H1 (cell line): Measurements from ENCODE around the gene TEKTIP1. TPM values are rescaled to one million over a fixed set of nuclear protein-coding genes. Genes with fewer than 3 reads are reported as not detected.

Experiments used
- CTCF ChIA-PET: fragments of 300-600 bp; sonication (Branson Sonifier 250); formaldehyde crosslinking; loops from one replicate; lab custom pipeline; 2021; ENCODE audit not compliant: partially characterized antibody; lab: Charles Lee
- POLR2A ChIA-PET: fragments of 300-600 bp; sonication (Branson Sonifier 250); formaldehyde crosslinking; loops from one replicate; lab custom pipeline; 2021; ENCODE audit warnings: inconsistent platforms; ENCODE audit not compliant: partially characterized antibody; lab: Charles Lee
- DNase-seq, 2 experiments: peaks; one replicate each; pipeline versions ENCODE4 v3.0.0 to v3.0.0-alpha.2; 2010 to 2022; ENCODE audit warnings: low spot score in 2 of 2, low read depth in 1 of 2, mixed read lengths in 1 of 2
- FAIRE-seq: peaks from 2 replicates; lab custom pipeline; 2011; peaks lifted over from hg19 to GRCh38; lab: Jason Lieb, UNC
- H2AFZ ChIP-seq: 2 replicates; pipeline ENCODE4 v1.8.1; 2012; ENCODE audit warnings: low read length, inconsistent platforms
- H2AK5ac ChIP-seq: 2 replicates; pipeline ENCODE4 v1.6.1; 2013; ENCODE audit warnings: low read depth, low read length
- H2BK120ac ChIP-seq: replicated peaks from 2 replicates; pipeline ENCODE3; 2013; ENCODE audit warnings: low read depth, low read length, inconsistent platforms
- H2BK12ac ChIP-seq: 2 replicates; pipeline ENCODE4 v1.6.1; 2013; ENCODE audit warnings: low read depth, low read length
- H2BK15ac ChIP-seq: 2 replicates; pipeline ENCODE4 v1.6.1; 2013; ENCODE audit warnings: low read length
- H2BK20ac ChIP-seq: 2 replicates; pipeline ENCODE4 v1.6.1; 2013; ENCODE audit warnings: low read length
- H2BK5ac ChIP-seq: 2 replicates; pipeline ENCODE4 v1.6.1; 2013; ENCODE audit warnings: low read depth, low read length
- H3K14ac ChIP-seq: 2 replicates; pipeline ENCODE4 v1.6.1; 2013; ENCODE audit warnings: inconsistent platforms; ENCODE audit not compliant: insufficient read length
- H3K18ac ChIP-seq: 2 replicates; pipeline ENCODE4 v1.6.1; 2013; ENCODE audit warnings: low read length; ENCODE audit errors: extremely low read depth
- H3K23ac ChIP-seq: 2 replicates; pipeline ENCODE4 v1.6.1; 2013; ENCODE audit warnings: inconsistent platforms; ENCODE audit not compliant: insufficient read length
- H3K23me2 ChIP-seq: 2 replicates; pipeline ENCODE4 v1.6.1; 2013; ENCODE audit warnings: low read depth, low read length
- H3K27ac ChIP-seq: 2 replicates; pipeline ENCODE4 v1.6.1; 2011; ENCODE audit warnings: low read depth, low read length, inconsistent platforms
- H3K27me3 ChIP-seq, 4 experiments: replicated peaks in 1 of 4; 1 replicate in 1 of 4; 2 replicates in 3 of 4; pipeline versions ENCODE4 v1.6.1 to v1.8.1; 2011 to 2013; ENCODE audit warnings: low read length in 3 of 4, mild to moderate bottlenecking in 3 of 4, inconsistent platforms in 2 of 4, mixed read lengths in 2 of 4, moderate library complexity in 1 of 4; ENCODE audit not compliant: control insufficient read depth in 3 of 4, insufficient read depth in 3 of 4; ENCODE audit errors: extremely low read depth in 1 of 4
- H3K36me3 ChIP-seq, 4 experiments: 2 replicates each; pipeline versions ENCODE4 v1.6.1 to v1.8.1; 2011 to 2013; ENCODE audit warnings: mild to moderate bottlenecking in 4 of 4, low read length in 3 of 4, moderate library complexity in 2 of 4, control low read depth in 1 of 4, inconsistent platforms in 1 of 4; ENCODE audit not compliant: insufficient read depth in 4 of 4, control insufficient read depth in 2 of 4
- H3K4ac ChIP-seq: replicated peaks from 2 replicates; pipeline ENCODE3; 2013; ENCODE audit warnings: low read length, low read depth, mixed read lengths, inconsistent platforms; ENCODE audit not compliant: insufficient read length
- H3K4me1 ChIP-seq, 4 experiments: replicated peaks in 1 of 4; 1 replicate in 1 of 4; 2 replicates in 3 of 4; pipeline versions ENCODE4 v1.6.1 to v1.8.1; 2011 to 2013; ENCODE audit warnings: low read length in 3 of 4, inconsistent platforms in 2 of 4, mixed read lengths in 1 of 4; ENCODE audit not compliant: insufficient read depth in 4 of 4, control insufficient read depth in 3 of 4
- H3K4me2 ChIP-seq, 2 experiments: 2 replicates each; pipeline versions ENCODE4 v1.6.1 to v1.8.1; 2011 to 2013; ENCODE audit warnings: low read depth in 2 of 2, low read length in 2 of 2, control low read depth in 1 of 2, inconsistent platforms in 1 of 2, mild to moderate bottlenecking in 1 of 2; ENCODE audit not compliant: insufficient read depth in 1 of 2
- H3K4me3 ChIP-seq, 4 experiments: fragments of 200-600, 300-600 bp in 1 of 4; sonication (generic), shearing (Covaris generic), sonication (Bioruptor Twin) in 1 of 4; 2 replicates each; pipeline versions ENCODE4 v1.5.1 to v1.8.1; 2011 to 2016; ENCODE audit warnings: low read length in 4 of 4, low read depth in 3 of 4, control low read depth in 2 of 4, inconsistent platforms in 2 of 4, mild to moderate bottlenecking in 2 of 4, mixed read lengths in 1 of 4, moderate library complexity in 1 of 4; ENCODE audit not compliant: insufficient read depth in 2 of 4; ENCODE audit errors: extremely low read depth in 1 of 4
- H3K56ac ChIP-seq: replicated peaks from 2 replicates; pipeline ENCODE3; 2013; ENCODE audit warnings: low read depth, mild to moderate bottlenecking, mixed read lengths, low read length, inconsistent platforms; ENCODE audit not compliant: insufficient read length
- H3K79me1 ChIP-seq: 2 replicates; pipeline ENCODE4 v1.6.1; 2013; ENCODE audit warnings: low read depth, low read length, control low read depth
- H3K79me2 ChIP-seq, 2 experiments: 2 replicates each; pipeline versions ENCODE4 v1.6.1 to v1.8.1; 2012 to 2013; ENCODE audit warnings: low read length in 2 of 2, mild to moderate bottlenecking in 2 of 2, inconsistent platforms in 1 of 2; ENCODE audit not compliant: insufficient read depth in 2 of 2, control insufficient read depth in 1 of 2
- H3K9ac ChIP-seq, 4 experiments: replicated peaks in 1 of 4; 1 replicate in 1 of 4; 2 replicates in 3 of 4; pipeline versions ENCODE4 v1.6.1 to v1.8.1; 2011 to 2013; ENCODE audit warnings: low read depth in 3 of 4, low read length in 3 of 4, control low read depth in 2 of 4, mild to moderate bottlenecking in 2 of 4, moderate library complexity in 2 of 4, inconsistent platforms in 1 of 4; ENCODE audit errors: extremely low read depth in 1 of 4
- H3K9me3 ChIP-seq, 2 experiments: 2 replicates each; pipeline versions ENCODE4 v1.6.1 to v1.8.1; 2012 to 2013; ENCODE audit warnings: mild to moderate bottlenecking in 2 of 2, moderate library complexity in 2 of 2, control low read depth in 1 of 2, inconsistent platforms in 1 of 2, low read depth in 1 of 2, low read length in 1 of 2, mixed read lengths in 1 of 2; ENCODE audit not compliant: insufficient read depth in 2 of 2
- H4K20me1 ChIP-seq, 2 experiments: replicated peaks in 1 of 2; 2 replicates each; pipeline versions ENCODE3 to v1.8.1; 2011 to 2013; ENCODE audit warnings: inconsistent platforms in 2 of 2, low read length in 2 of 2, mild to moderate bottlenecking in 1 of 2; ENCODE audit not compliant: insufficient read depth in 2 of 2, control insufficient read depth in 1 of 2
- H4K5ac ChIP-seq: 2 replicates; pipeline ENCODE4 v1.6.1; 2013; ENCODE audit warnings: low read length, low read depth, mixed read lengths, inconsistent platforms; ENCODE audit not compliant: insufficient read length
- H4K8ac ChIP-seq: 2 replicates; pipeline ENCODE4 v1.8.0; 2013; ENCODE audit warnings: mild to moderate bottlenecking, moderate library complexity, low read length, inconsistent platforms; ENCODE audit not compliant: insufficient read depth; ENCODE audit errors: extremely low read depth
- H4K91ac ChIP-seq: replicated peaks from 2 replicates; pipeline ENCODE3; 2013; ENCODE audit warnings: low read length, mixed read lengths, inconsistent platforms; ENCODE audit not compliant: insufficient read length
- CBX8 ChIP-seq: fragments of 300-800, 300-1000 bp; sonication (generic); IDR thresholded peaks from 2 replicates; pipeline ENCODE4 v1.7.1; 2016; ENCODE audit warnings: low read depth, low read length, borderline replicate concordance
- PHF8 ChIP-seq: fragments of 200-600 bp; sonication (generic); conservative IDR thresholded peaks from 2 replicates; pipeline ENCODE4 v1.7.1; 2012; ENCODE audit warnings: low read depth, mild to moderate bottlenecking, inconsistent platforms, low read length, moderate library complexity
- WGBS, 2 experiments: shearing (Covaris generic) in 1 of 2; methylation state at CpG; one replicate each; pipeline versions ENCODE4 v1.1.6 to v1.1.7; 2013 to 2015; ENCODE audit warnings: low lambda C conversion rate in 2 of 2, mixed read lengths in 2 of 2, inconsistent platforms in 1 of 2, low coverage in 1 of 2, missing lambda C conversion rate in 1 of 2; ENCODE audit not compliant: insufficient replicate concordance in 2 of 2, insufficient coverage in 1 of 2, insufficient read length in 1 of 2; ENCODE audit errors: extremely low coverage in 1 of 2, missing lambda C conversion rate in 1 of 2; 5-methylcytosine and 5-hydroxymethylcytosine counted together
- polyA plus RNA-seq, 7 experiments: library from polyadenylated mRNA; depleted of rRNA in 3 of 7; stranded (reverse) in 5 of 7; unstranded in 2 of 7; fragments of >200 nt in 5 of 7; fragments of 200-250 nt in 2 of 7; gene quantifications; 1 replicate in 5 of 7; 2 replicates in 1 of 7; 4 replicates in 1 of 7; pipeline versions ENCODE4 v1.2.1 to v1.2.3, GENCODE V29; 2011 to 2013; ENCODE audit warnings: missing spikeins in 2 of 7, mixed read lengths in 2 of 7
- total RNA-seq: library from RNA; stranded (reverse); fragmentation: NEBNext Ultra II Directional; extraction: Animal tissue kit (Norgen Biotek cat#: 25700); gene quantifications from 2 replicates; pipeline ENCODE4 v1.2.1, GENCODE V29; 2021

Gene TEKTIP1
- total and polyA plus RNA-seq, 2 of the 8 experiments (the other 6 are each of a cell fraction or from before 2014, with no cell fraction given) = 1.1 TPM; not detected in 1

- H2BK20ac ChIP-seq = no peak overlapping the region
- no peak overlapping the region for H2AK5ac ChIP-seq
- TF ChIP-seq PHF8 (no peak), CBX8 (no peak)
- no peak overlapping the region for H3K23ac ChIP-seq
- H3K79me1 ChIP-seq = no peaks in the 10 kb centered on the region
- H3K4me2 ChIP-seq = no peak overlapping the region
- no peak for FAIRE-seq
- H2BK5ac ChIP-seq = no peak overlapping the region
- H2BK12ac ChIP-seq = no peak overlapping the region
- no peak overlapping the region for H3K4me3 ChIP-seq
- 87% methylated on average over 14 of the region's 14 CpGs; no CpG with 5 or more reads in 1 of the 2 experiments for WGBS, 2 experiments
- ChIA-PET POLR2A (interaction anchor here (1.0 to 4.3 kb wide), 4 partner anchors 9 to 15 kb away, joined by 4 to 30 read pairs (median 5); partner anchors contain the start of gene TEKTIP1), CTCF (interaction anchor here (0.6 to 2.2 kb wide), 5 partner anchors 9 to 131 kb away, joined by 3 to 16 read pairs (median 3); no protein-coding TSS in a partner anchor)
- H3K79me2 ChIP-seq = no peaks in the 10 kb centered on the region
- peaks cover 0 to 6% of the 10 kb centered on the region in 2 experiments for H4K20me1 ChIP-seq
- no peak overlapping the region for H3K14ac ChIP-seq
- H4K91ac ChIP-seq = no peak overlapping the region
- no peak overlapping the region for H2BK120ac ChIP-seq
- no peak overlapping the region for H4K8ac ChIP-seq
- peaks cover 7 to 28% (median 16%) of the 10 kb centered on the region in 4 experiments; a peak in 7 of 8 replicates for H3K36me3 ChIP-seq
- H3K56ac ChIP-seq = no peak overlapping the region
- H2BK15ac ChIP-seq = no peak overlapping the region
- H3K18ac ChIP-seq = no peak overlapping the region
- peaks cover 9% of the 10 kb centered on the region; the same call in 1 of the 2 replicates for H3K23me2 ChIP-seq
- no peak overlapping the region for H4K5ac ChIP-seq
- DNase-seq = no peak
- H2AFZ ChIP-seq = no peak overlapping the region
- H3K9me3 ChIP-seq = no peaks in the 10 kb centered on the region
- H3K27ac ChIP-seq = no peak overlapping the region
- H3K4ac ChIP-seq = no peak overlapping the region
- no peaks in the 10 kb centered on the region; a peak in 1 of 7 replicates for H3K4me1 ChIP-seq
- no peaks in the 10 kb centered on the region for H3K27me3 ChIP-seq
- H3K9ac ChIP-seq = no peak overlapping the region
Observed at GRCh38 chr19:3528080-3528479, 10.9 kb upstream of the TEKTIP1 start.
